NCI-H510A (cell line): ENCODE data around the gene ACTBL2.

Experiments used
- DNase-seq: peaks from one replicate; lab custom pipeline; 2025; lab: John Stamatoyannopoulos, UW

ACTBL2 gene

GRCh38 chr5:57448751-57449150, 33.9 kb downstream of the ACTBL2 start:
- DNase-seq: no peak

GRCh38 chr5:57448287-57448686, 34.3 kb downstream of the ACTBL2 start:
- no peak for DNase-seq

GRCh38 chr5:57447658-57448057, 35.0 kb downstream of the ACTBL2 start:
- DNase-seq: no peak

GRCh38 chr5:57446966-57447365, 35.6 kb downstream of the ACTBL2 start:
- no peak for DNase-seq

- no peak for DNase-seq
These were observed 36.9 kb downstream of the ACTBL2 start for GRCh38 chr5:57445705-57446037.

- DNase-seq: no peak
These were observed 37.5 kb downstream of the ACTBL2 start for GRCh38 chr5:57445006-57445704.

GRCh38 chr5:57442080-57442839, 40.4 kb downstream of the ACTBL2 start:
- no peak for DNase-seq

GRCh38 chr5:57441557-57441956, 41.1 kb downstream of the ACTBL2 start:
- DNase-seq: no peak

- no peak for DNase-seq
These were observed 43.0 kb downstream of the ACTBL2 start for GRCh38 chr5:57439601-57440000.

- DNase-seq: no peak
These were observed 44.4 kb downstream of the ACTBL2 start for GRCh38 chr5:57437976-57438805.

- DNase-seq: no peak
These were observed 46.0 kb downstream of the ACTBL2 start for GRCh38 chr5:57436586-57436985.

GRCh38 chr5:57435701-57436134, 46.9 kb downstream of the ACTBL2 start:
- no peak for DNase-seq

- no peak for DNase-seq
These were observed 47.9 kb downstream of the ACTBL2 start for GRCh38 chr5:57434683-57435082.

GRCh38 chr5:57434227-57434640, 48.4 kb downstream of the ACTBL2 start:
- DNase-seq: no peak

GRCh38 chr5:57432876-57433275, 49.7 kb downstream of the ACTBL2 start:
- DNase-seq: no peak

GRCh38 chr5:57431759-57432158, 50.9 kb downstream of the ACTBL2 start:
- no peak for DNase-seq
